ENCODE measurements around the gene AP1G2. TPM values are rescaled to one million over a fixed set of nuclear protein-coding genes. Genes with fewer than 3 reads are reported as not detected.

AP1G2 gene
- polyA plus RNA-seq, 1 donor = 99.6 TPM

DNA sequence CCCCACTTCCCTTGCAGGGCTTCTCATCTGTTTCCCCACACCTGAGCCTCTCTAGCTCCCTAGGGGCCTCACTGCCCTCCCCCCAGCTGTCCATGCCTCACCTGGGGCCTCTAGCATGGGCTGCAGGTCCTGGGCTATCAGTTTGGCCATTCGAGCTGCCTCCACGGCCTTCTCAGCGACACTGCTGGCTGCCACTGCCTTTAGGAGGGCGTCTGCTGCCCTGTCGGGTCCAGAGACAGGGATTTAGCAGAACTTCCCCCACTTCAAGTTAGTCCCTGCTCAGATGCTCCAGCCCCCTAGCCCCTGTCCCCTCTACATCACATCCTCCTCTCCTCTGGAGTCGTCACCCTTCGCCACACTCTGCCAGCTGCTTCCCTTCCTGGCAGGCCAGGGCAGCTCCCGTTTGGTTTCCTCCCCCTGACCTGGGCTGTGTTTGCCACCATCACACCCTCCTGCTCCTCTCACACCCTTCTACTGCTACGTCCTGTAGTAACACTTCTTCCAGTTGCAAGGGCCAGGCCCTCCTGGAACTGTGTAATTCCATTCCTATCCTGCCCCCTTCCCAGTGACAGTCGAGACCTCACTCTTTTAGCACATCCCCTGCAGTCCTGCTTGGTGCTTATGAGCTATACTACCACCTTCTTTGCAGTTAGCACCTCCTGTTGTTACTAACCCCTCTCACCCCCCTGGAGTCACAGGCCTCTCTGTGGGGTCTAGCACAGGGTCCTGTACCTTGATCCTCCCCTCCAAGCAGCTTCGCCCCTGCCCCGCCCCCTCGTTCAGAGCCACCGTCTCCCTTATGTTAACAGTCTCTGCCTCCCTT is 4.3 kb upstream of the AP1G2 start:
- no peak for DNase-seq

- no peak for DNase-seq
Measured at GRCh38 chr14:23570806-23571483, 3.4 kb upstream of the AP1G2 start.

GRCh38 chr14:23569443-23570151 is 2.0 kb upstream of the AP1G2 start:
- DNase-seq = no peak

DNA sequence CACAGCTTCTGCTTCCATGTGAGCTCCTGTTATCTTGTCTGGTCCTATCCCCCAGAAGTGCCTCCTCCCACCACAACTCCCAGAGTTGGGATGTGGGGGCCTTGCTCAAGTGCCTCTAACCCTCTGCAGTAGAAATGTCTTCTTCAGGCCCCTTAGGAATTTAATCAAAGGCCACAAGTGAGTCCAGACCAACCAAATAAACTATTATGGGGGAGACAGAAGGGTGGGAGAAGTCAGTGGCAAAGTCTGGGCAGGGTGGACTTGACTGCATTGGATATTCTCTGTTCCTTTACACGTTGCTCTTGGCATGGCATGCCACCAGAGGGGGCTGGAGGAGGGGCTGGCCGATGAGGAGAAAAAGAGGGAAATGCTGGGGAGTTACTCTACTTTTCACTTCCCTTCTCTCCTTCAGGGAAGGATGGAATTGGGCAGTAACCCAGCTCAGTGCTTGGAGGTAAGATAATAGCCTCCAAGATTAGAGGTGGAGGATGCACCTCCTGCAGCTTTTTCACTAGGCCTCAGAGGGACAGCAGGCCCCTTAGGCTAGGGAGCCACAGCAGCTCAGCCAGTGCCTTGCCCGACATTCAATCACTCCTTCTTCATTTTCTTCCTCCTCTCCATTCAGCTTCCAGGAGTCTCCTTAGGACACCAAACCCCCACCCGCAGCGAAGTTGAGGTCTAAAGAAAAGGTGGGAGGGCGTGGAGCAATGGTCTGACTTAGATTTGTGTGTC is 1.2 kb upstream of the AP1G2 start:
- no peak for DNase-seq

DNA sequence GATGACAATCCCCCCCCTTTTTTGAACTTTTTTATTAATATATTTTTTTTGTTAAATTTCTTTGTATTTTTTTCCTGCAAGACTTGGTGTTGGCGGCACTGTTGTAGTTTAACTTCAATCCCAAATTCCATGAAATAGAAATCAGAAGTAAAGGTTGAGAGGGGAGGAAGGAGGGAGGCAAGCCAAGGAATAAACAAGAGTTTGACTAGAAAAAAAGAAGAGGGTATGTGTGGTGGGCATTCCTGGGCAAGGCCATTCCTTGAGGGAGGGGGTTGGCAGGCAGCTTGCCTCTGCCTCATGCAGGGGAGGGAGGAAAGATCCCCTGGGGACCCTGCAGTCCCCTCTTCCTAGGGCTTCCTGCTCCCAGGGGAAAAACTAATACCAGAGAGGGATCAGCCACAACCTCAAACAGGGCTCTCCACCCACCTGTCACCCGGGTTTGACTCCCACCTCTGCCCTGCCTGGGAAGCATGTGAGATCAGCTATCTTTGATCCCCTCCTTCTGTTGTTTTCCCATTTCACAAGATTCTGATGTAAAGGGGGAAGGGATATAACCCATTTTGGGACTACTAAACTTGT is 519 bp upstream of the AP1G2 start:
- no peak for DNase-seq

GRCh38 chr14:23566778-23567185 is 809 bp downstream of the AP1G2 start:
- DNase-seq = no peak

GRCh38 chr14:23566112-23566777 is 1.3 kb downstream of the AP1G2 start:
- DNase-seq = no peak

DNA sequence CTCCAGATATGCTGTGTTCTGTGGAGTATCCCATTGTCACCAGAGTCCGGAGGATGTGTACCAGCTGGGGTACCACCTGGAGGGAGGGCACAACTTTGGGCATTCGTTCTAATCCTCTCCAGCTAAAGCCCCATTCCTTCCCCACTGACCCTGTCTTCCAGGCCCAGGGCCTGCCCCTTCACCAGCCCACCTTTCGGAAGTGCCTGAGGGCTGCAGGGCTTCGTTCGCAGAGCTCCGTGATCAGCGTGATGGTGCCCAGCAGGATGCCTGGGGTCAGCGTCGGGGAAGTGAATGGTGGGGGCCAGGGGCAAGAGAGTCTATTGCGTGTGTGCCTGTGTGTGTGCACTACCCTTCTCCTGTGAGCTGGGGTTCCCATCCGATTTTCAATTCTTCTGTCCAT is 2.0 kb downstream of the AP1G2 start:
- no peak for DNase-seq

GRCh38 chr14:23564876-23565275 is 2.7 kb downstream of the AP1G2 start:
- no peak for DNase-seq

DNA sequence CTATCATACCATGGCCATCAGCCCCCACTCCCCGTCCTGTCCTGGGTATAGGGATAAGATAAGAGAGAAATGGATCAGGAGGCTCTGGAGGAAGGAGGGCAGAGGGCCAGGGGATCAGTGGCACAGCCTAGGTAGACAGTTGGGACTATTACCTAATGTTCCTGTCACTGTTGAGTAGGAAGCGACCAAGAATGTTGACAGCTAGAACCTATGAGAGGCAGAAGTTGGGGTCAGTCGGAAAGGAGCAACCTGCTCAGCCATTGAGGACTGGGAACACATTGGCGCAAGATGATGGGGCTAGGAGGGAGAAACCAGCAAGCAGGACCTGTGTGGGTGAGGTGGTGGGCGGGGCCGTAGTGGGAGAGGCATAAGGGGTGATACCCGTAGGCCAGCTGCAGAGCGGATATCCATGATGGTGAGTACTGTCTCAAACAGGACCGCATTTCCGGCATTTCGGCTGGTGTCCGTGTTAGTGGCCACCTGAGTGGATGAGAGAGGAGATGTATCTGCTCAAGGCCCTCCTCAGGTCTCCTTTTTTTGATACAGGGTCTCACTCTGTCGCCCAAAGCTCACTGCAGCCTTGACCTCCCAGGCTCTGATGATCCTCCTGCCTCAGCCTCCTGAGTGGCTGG is 3.3 kb downstream of the AP1G2 start:
- DNase-seq = no peak

DNA sequence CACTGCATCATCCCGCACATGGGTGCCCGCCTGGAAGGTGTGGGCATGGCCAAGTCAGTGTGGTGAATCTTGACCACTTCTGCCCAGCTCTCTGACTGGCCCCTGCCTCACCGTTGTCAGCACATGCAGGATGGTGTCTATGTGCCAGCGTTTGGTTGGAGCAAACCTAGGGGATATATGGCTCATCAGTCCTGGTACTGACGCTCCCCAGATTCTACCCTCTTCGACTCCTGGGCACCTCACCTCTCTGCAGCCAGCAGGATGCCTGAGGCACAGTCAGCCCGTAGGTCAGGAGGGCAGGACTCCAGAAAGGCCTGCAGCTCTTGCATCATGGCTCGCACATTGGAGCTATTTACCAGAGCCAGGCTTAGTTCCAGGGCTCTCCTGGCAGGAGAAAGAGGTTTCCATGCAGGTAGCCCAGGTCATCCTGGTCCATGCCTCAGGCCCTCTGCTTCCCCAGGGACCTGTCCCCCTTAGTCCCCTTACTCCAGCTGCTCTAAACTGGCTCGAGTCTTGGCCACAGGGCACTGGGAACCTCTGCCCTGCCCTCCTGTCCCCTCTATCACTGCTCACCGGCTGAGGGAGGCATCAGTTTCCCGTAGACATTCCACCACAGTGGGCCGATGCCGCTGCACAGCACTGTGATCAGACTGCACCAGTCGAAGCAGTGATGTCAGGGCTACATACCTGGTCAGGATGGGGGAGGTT is 4.0 kb downstream of the AP1G2 start:
- no peak for DNase-seq

GRCh38 chr14:23562822-23563472 is 4.6 kb downstream of the AP1G2 start:
- no peak for DNase-seq

DNA sequence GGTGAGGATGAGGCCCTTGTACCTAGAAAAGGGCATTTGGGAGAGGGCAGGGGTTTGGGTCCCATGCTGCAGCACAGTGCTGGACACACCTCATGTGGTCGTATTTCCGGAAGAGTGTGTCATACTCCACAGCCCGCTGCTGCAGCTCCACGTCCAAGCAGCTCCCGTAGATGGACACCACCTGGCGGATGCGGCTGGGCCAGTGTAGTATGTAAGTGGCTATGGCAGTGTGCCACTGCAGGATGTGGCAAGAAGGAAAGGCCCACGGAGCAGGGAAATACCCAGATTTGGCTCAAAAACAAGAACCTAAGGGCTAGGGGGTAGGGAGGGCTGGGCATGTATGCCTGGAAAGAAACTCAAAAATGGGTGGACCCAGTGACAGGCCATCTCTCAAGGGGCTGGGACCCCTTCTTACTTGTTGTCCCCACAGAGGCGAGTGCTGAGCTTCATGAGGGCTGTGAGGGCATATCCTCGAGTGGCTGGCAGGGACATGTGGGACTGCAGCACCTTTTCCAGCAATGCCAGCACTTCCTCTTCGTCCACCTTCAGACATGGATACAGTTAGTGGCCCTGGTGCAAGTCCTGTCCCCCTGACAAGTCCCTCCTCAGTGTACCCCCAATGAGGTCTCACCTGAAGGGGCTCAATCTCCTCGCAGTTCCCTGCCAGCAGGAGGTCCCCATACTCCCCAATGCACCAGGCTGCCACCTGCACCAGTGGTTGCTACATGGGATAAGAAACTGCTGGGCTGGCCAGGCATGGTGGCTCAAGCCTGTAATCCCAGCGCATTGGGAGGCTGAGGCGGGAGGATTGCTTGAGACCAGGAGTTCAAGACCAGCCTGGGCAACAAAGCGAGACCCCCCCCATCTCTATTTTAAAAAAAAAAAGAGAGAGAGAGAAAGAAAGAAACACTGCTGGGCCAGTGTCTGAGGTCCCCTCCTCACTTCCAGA is 5.4 kb downstream of the AP1G2 start:
- no peak for DNase-seq

GRCh38 chr14:23561259-23561658 is 6.3 kb downstream of the AP1G2 start:
- DNase-seq = no peak

GRCh38 chr14:23559926-23560520 is 7.6 kb downstream of the AP1G2 start:
- DNase-seq = no peak

DNA sequence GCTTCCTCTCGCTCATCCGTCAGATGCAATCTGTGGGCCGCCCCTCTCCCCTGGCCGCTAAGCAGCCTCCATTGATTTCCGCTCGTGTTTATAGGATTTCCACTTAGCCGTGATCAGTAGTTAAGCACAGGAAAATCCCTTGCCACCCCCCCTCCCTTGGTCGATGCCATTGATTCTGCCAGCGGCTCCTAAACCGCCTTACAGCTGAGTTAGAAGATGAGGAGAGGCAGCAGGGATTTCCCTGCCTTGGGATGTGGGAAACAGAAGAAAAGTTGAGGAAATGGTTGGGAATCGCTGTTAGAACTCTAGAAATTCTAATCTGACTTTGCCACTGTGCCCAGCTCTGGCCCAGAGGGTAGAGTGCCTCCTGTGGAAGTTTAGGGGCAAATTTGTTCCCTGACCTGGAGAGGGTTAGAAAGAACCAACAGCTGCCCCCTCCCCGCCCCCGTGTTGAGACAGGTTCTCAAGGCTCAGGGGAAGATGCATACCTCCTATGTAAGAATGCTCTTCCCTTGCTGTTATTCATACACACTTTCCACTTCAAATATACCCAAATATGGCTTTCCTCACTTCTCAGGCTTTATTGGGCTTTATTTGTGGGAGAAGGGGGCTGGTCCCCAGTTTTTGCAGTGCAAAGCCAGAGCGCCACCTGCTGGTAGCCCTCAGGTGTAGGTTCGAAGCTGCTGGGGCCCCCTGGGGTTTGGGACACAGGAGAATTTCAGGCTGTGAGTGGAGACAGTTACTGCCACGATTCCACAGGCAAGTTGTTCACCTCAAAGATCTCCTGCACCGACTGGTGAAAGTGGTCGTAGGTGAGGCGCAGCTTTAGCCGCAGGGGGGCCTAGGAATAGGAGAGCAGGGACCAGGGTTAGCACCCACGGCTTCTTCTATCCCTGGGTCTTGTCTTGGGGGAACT is 8.3 kb downstream of the AP1G2 start:
- DNase-seq = no peak

Data from left kidney (tissue), 2 donors.